GM23338 (cell line): ENCODE measurements around the gene THEM5. TPM values are rescaled to one million over a fixed set of nuclear protein-coding genes. Genes with fewer than 3 reads are reported as not detected.

Experiments
- ATAC-seq: fragments of 200-7000 bp; cut with Tn5 transposase; 3 replicates; pipeline ENCODE4 v1.9.1; 2020
- DNase-seq: peaks from one replicate; pipeline ENCODE4 v3.0.0-alpha.2; 2015; ENCODE audit warnings: low spot score
- H2AFZ ChIP-seq: fragments of 200-600 bp; sonication (generic); 2 replicates; pipeline ENCODE4 v1.8.0; 2016; ENCODE audit warnings: antibody characterized with exemption, mild to moderate bottlenecking, moderate library complexity
- H3F3A ChIP-seq: fragments of 200-600 bp; sonication (generic); replicated peaks from 2 replicates; pipeline ENCODE4 v1.8.0; 2017; ENCODE audit warnings: antibody characterized with exemption, mixed run types, low read depth
- H3K27ac ChIP-seq: fragments of 200-600 bp; sonication (generic); 2 replicates; pipeline ENCODE4 v1.6.1; 2016; ENCODE audit warnings: low read depth
- H3K27me3 ChIP-seq: fragments of 200-600 bp; sonication (generic); 2 replicates; pipeline ENCODE4 v1.8.0; 2016; ENCODE audit warnings: mild to moderate bottlenecking, mixed run types, moderate library complexity; ENCODE audit not compliant: insufficient read depth
- H3K36me3 ChIP-seq: fragments of 200-600 bp; sonication (generic); 2 replicates; pipeline ENCODE4 v1.8.0; 2016; ENCODE audit warnings: mild to moderate bottlenecking; ENCODE audit not compliant: insufficient read depth
- H3K4me1 ChIP-seq: fragments of 200-600 bp; sonication (generic); 2 replicates; pipeline ENCODE4 v1.8.0; 2016; ENCODE audit warnings: mild to moderate bottlenecking, moderate library complexity; ENCODE audit not compliant: insufficient read depth
- H3K4me2 ChIP-seq: fragments of 200-600 bp; sonication (generic); 2 replicates; pipeline ENCODE4 v1.7.1; 2017; ENCODE audit warnings: mixed run types
- H3K4me3 ChIP-seq: fragments of 200-600 bp; sonication (generic); 2 replicates; pipeline ENCODE4 v1.6.1; 2016; ENCODE audit warnings: mixed run types
- H3K79me2 ChIP-seq: fragments of 200-600 bp; sonication (generic); replicated peaks from 2 replicates; pipeline ENCODE4 v1.8.0; 2017; ENCODE audit warnings: mild to moderate bottlenecking; ENCODE audit not compliant: insufficient read depth
- H3K9me2 ChIP-seq: fragments of 200-600 bp; sonication (generic); 2 replicates; pipeline ENCODE4 v1.8.0; 2017; ENCODE audit not compliant: insufficient read depth
- H4K20me1 ChIP-seq: fragments of 200-600 bp; sonication (generic); replicated peaks from 2 replicates; pipeline ENCODE4 v1.8.0; 2017; ENCODE audit warnings: mild to moderate bottlenecking; ENCODE audit not compliant: insufficient read depth
- H3K27ac Mint-ChIP-seq: 2 replicates; pipeline ENCODE4 v1.8.0; 2020; ENCODE audit warnings: inconsistent platforms, mild to moderate bottlenecking, moderate library complexity, mixed read lengths
- H3K27me3 Mint-ChIP-seq: 3 replicates; pipeline ENCODE4 v1.8.0; 2022; ENCODE audit warnings: low read depth, mild to moderate bottlenecking, moderate library complexity, mixed read lengths, inconsistent platforms; ENCODE audit not compliant: insufficient read depth, poor library complexity
- H3K36me3 Mint-ChIP-seq: 3 replicates; pipeline ENCODE4 v1.8.0; 2021; ENCODE audit warnings: low read depth, mild to moderate bottlenecking, inconsistent platforms, moderate library complexity, mixed read lengths
- H3K4me1 Mint-ChIP-seq: 3 replicates; pipeline ENCODE4 v1.8.0; 2020; ENCODE audit warnings: mild to moderate bottlenecking, inconsistent platforms, mixed read lengths
- H3K4me3 Mint-ChIP-seq: 3 replicates; pipeline ENCODE4 v1.8.0; 2021; ENCODE audit warnings: moderate library complexity, mild to moderate bottlenecking, inconsistent platforms, mixed read lengths
- H3K9me3 Mint-ChIP-seq: 3 replicates; pipeline ENCODE4 v1.8.0; 2020; ENCODE audit warnings: moderate library complexity, mild to moderate bottlenecking, inconsistent platforms, mixed read lengths
- JUNB ChIP-seq: IDR thresholded peaks from one replicate; pipeline ENCODE4 v1.6.1; 2016; ENCODE audit warnings: antibody characterized with exemption; ENCODE audit not compliant: unreplicated experiment
- NANOG ChIP-seq: IDR thresholded peaks from 2 replicates; pipeline ENCODE4 v1.6.1; 2016; ENCODE audit warnings: antibody characterized with exemption, borderline replicate concordance
- STAT1 ChIP-seq: IDR thresholded peaks from one replicate; pipeline ENCODE4 v1.6.1; 2016; ENCODE audit warnings: antibody characterized with exemption; ENCODE audit not compliant: unreplicated experiment
- ZNF114 ChIP-seq: fragments of 250-450 bp; sonication (Bioruptor Pico); IDR thresholded peaks from 2 replicates; pipeline ENCODE4 v1.5.0; 2020; ENCODE audit warnings: mild to moderate bottlenecking, moderate library complexity
- ZNF331 ChIP-seq: fragments of 250-450 bp; sonication (Bioruptor Pico); IDR thresholded peaks from 2 replicates; pipeline ENCODE4 v1.5.0; 2020; ENCODE audit warnings: low read depth, mild to moderate bottlenecking, moderate library complexity
- ZNF462 ChIP-seq: fragments of 250-450 bp; sonication (Bioruptor Pico); IDR thresholded peaks from 2 replicates; pipeline ENCODE4 v1.5.0; 2020; ENCODE audit warnings: mild to moderate bottlenecking, moderate library complexity
- polyA plus RNA-seq: library from polyadenylated mRNA; unstranded; fragments of >200 nt; fragmentation: Nextera tagmentation; extraction: Ambion mirVana; gene quantifications from 2 replicates; pipeline ENCODE4 v1.2.1, GENCODE V29; 2016
- total RNA-seq: library from RNA; depleted of rRNA; stranded (reverse); fragments of >200 nt; shearing (Covaris generic); gene quantifications from 2 replicates; pipeline ENCODE4 v1.2.3, GENCODE V29; 2014

Gene THEM5
- total and polyA plus RNA-seq, 2 experiments from 2014 or later: not detected

GRCh38 chr1:151859891-151860293, 6.4 kb upstream of the THEM5 start:
- H3F3A ChIP-seq: no peaks in the 10 kb centered on the region

More at GRCh38 chr1:151859891-151860293, 6.4 kb upstream of the THEM5 start:
- ATAC-seq: no peak; the same call in 2 of the 3 replicates
- no peaks in the 10 kb centered on the region for H3K36me3 Mint-ChIP-seq
- Histone ChIP-seq H3K27me3 (peaks cover 77% of the 10 kb centered on the region), H3K4me2 (peak overlapping the region; percentile 52; the same call in 1 of the 2 replicates), H3K4me1 (peaks cover 5% of the 10 kb centered on the region; the same call in 1 of the 2 replicates), H2AFZ (no peak overlapping the region), H3K27ac (no peak overlapping the region), H3K79me2 (no peaks in the 10 kb centered on the region), H3K4me3 (no peak overlapping the region), H4K20me1 (no peaks in the 10 kb centered on the region; the same call in 1 of the 2 replicates), H3K36me3 (no peaks in the 10 kb centered on the region; the same call in 1 of the 2 replicates), H3K9me2 (no peaks in the 10 kb centered on the region)
- no peak overlapping the region for H3K4me3 Mint-ChIP-seq
- no peak overlapping the region for H3K27ac Mint-ChIP-seq
- H3K27me3 Mint-ChIP-seq: peaks cover 65% of the 10 kb centered on the region
- DNase-seq: no peak
- peaks cover 23% of the 10 kb centered on the region for H3K4me1 Mint-ChIP-seq
- TF ChIP-seq STAT1 (no peak), NANOG (no peak), ZNF462 (CRISPR knock-in tag) (no peak), ZNF114 (CRISPR knock-in tag) (no peak), ZNF331 (CRISPR knock-in tag) (no peak), JUNB (no peak)
- H3K9me3 Mint-ChIP-seq: no peaks in the 10 kb centered on the region; the same call in 2 of the 3 replicates
